SK-N-SH (cell line): ENCODE data around the gene MAP2.

Source experiments
- EP300 ChIP-seq, 2 experiments: IDR thresholded peaks; 2 replicates each; pipeline versions ENCODE4 v1.4.0 to v1.6.1; 2012; ENCODE audit warnings: borderline replicate concordance in 1 of 2, low read depth in 1 of 2, low read length in 1 of 2
- POLR2AphosphoS5 ChIP-seq: IDR thresholded peaks from 2 replicates; pipeline ENCODE4 v1.6.1; 2012; ENCODE audit warnings: low read depth, low read length

- no peak for TF ChIP-seq EP300 (IDR thresholded peaks at IDR 0.05; ENCODE audit: borderline replicate concordance in 1 of 2, low read depth in 1 of 2, low read length in 1 of 2)
- no peak for TF ChIP-seq POLR2AphosphoS5
These were observed 77.7 kb downstream of the MAP2 start for GRCh38 chr2:209501579-209501978.
